ENCODE data around the gene CACNB4. TPM values are rescaled to one million over a fixed set of nuclear protein-coding genes. Genes with fewer than 3 reads are reported as not detected.

Gene CACNB4
- total and polyA plus RNA-seq, 10 of the 15 experiments (the other 5 are each of a cell fraction or from before 2014, with no cell fraction given) = 2.0 to 21.6 (median 9.3) TPM

DNA sequence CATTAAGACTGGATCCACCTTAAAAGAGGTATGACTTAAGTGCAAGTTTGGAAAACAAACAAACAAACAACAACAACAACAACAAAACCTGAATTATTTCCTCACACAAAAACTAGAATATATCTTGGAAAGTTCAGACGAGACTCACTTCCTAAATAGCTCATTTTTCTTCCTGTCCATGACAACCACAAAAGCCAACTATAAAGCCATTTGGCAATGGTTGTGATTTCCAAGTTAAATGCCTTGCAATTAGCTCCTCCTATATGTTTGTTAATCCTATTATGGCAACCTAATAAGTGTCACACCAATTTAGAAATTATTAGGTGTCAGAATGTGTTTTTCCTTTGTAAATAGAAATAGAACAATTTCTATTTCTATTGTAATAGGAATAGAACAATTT is 179.1 kb downstream of the CACNB4 start:
- Histone ChIP-seq H3K79me2 (ENCODE audit: control insufficient read depth, insufficient read depth, low read length) (no peaks in the 10 kb centered on the region), H3K4me2 (ENCODE audit: control insufficient read depth, insufficient read depth) (no peak overlapping the region), H2AFZ (ENCODE audit: control insufficient read depth, low read depth, low read length) (no peak overlapping the region), H3K36me3 (ENCODE audit: control insufficient read depth in 2 of 2, insufficient read depth in 2 of 2, low read length in 1 of 2) (no peaks in the 10 kb centered on the region), H3K4me1 (ENCODE audit: control insufficient read depth, insufficient read depth, low read length) (no peaks in the 10 kb centered on the region), H3K27ac (ENCODE audit: control insufficient read depth, insufficient read depth) (no peak overlapping the region), H3K4me3 (no peak overlapping the region), H3K27me3 (replicated peaks in 1 of 2; ENCODE audit: control insufficient read depth in 2 of 2, insufficient read depth in 2 of 2, low read length in 1 of 2) (no peaks in the 10 kb centered on the region), H4K20me1 (ENCODE audit: control insufficient read depth, insufficient read depth) (no peaks in the 10 kb centered on the region), H3K9ac (ENCODE audit: control insufficient read depth, insufficient read depth, low read length) (no peak overlapping the region), H3K9me3 (replicated peaks; ENCODE audit: control insufficient read depth, insufficient read depth, low read length) (no peaks in the 10 kb centered on the region; the same call in 2 of the 3 replicates)
- POLR2A ChIA-PET = no interaction called here
- WGBS (ENCODE audit: insufficient coverage, insufficient replicate concordance, low lambda C conversion rate, missing lambda C conversion rate) = 0% methylated on average over 1 of the region's 1 CpG
- no peak for ATAC-seq
- in situ Hi-C loops (cut with MboI) (no loop called here), intact Hi-C loops (cut with micrococcal nuclease; ENCODE audit: unreplicated experiment) (no loop called here)
- no peak for DNase-seq (ENCODE audit: low read depth, low spot score)
- no TSS peak for BruUV-seq (replicated peaks)
- CTCF ChIA-PET = no interaction called here
- no peak for FAIRE-seq
- SMC1A ChIA-PET (ENCODE audit: uncharacterized antibody, unreplicated experiment) = no interaction called here
- RAD21 ChIA-PET (ENCODE audit: unreplicated experiment) = no interaction called here
- no peak for TF ChIP-seq SIN3A (IDR thresholded peaks at IDR 0.05; ENCODE audit: low read depth, low read length)
- TF ChIP-seq SMAD1 (IDR thresholded peaks at IDR 0.05; ENCODE audit: low read depth, partially characterized antibody) = no peak
- TF ChIP-seq NR2C2 (IDR thresholded peaks at IDR 0.05; ENCODE audit: borderline replicate concordance, control insufficient read depth, insufficient read length, low read depth) = no peak
- TF ChIP-seq, protein P1, sequence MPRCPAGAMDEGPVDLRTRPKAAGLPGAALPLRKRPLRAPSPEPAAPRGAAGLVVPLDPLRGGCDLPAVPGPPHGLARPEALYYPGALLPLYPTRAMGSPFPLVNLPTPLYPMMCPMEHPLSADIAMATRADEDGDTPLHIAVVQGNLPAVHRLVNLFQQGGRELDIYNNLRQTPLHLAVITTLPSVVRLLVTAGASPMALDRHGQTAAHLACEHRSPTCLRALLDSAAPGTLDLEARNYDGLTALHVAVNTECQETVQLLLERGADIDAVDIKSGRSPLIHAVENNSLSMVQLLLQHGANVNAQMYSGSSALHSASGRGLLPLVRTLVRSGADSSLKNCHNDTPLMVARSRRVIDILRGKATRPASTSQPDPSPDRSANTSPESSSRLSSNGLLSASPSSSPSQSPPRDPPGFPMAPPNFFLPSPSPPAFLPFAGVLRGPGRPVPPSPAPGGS (IDR thresholded peaks at IDR 0.05; ENCODE audit: borderline replicate concordance, insufficient read depth, low read depth, low read length, poor library complexity, severe bottlenecking) = no peak
- TF ChIP-seq NRF1 (conservative IDR thresholded peaks at IDR 0.05; ENCODE audit: low read depth, low read length) = no peak
- TF ChIP-seq, protein P2, sequence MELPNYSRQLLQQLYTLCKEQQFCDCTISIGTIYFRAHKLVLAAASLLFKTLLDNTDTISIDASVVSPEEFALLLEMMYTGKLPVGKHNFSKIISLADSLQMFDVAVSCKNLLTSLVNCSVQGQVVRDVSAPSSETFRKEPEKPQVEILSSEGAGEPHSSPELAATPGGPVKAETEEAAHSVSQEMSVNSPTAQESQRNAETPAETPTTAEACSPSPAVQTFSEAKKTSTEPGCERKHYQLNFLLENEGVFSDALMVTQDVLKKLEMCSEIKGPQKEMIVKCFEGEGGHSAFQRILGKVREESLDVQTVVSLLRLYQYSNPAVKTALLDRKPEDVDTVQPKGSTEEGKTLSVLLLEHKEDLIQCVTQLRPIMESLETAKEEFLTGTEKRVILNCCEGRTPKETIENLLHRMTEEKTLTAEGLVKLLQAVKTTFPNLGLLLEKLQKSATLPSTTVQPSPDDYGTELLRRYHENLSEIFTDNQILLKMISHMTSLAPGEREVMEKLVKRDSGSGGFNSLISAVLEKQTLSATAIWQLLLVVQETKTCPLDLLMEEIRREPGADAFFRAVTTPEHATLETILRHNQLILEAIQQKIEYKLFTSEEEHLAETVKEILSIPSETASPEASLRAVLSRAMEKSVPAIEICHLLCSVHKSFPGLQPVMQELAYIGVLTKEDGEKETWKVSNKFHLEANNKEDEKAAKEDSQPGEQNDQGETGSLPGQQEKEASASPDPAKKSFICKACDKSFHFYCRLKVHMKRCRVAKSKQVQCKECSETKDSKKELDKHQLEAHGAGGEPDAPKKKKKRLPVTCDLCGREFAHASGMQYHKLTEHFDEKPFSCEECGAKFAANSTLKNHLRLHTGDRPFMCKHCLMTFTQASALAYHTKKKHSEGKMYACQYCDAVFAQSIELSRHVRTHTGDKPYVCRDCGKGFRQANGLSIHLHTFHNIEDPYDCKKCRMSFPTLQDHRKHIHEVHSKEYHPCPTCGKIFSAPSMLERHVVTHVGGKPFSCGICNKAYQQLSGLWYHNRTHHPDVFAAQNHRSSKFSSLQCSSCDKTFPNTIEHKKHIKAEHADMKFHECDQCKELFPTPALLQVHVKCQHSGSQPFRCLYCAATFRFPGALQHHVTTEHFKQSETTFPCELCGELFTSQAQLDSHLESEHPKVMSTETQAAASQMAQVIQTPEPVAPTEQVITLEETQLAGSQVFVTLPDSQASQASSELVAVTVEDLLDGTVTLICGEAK (IDR thresholded peaks at IDR 0.05; ENCODE audit: borderline replicate concordance) = no peak
- no peak for TF ChIP-seq ZBED1 (IDR thresholded peaks at IDR 0.05; ENCODE audit: borderline replicate concordance)
- no peak for TF ChIP-seq FOS (IDR thresholded peaks at IDR 0.05; ENCODE audit: borderline replicate concordance, extremely low read depth, insufficient read length)
- TF ChIP-seq BMI1 (IDR thresholded peaks at IDR 0.05; ENCODE audit: borderline replicate concordance) = no peak
- TF ChIP-seq, protein P3, sequence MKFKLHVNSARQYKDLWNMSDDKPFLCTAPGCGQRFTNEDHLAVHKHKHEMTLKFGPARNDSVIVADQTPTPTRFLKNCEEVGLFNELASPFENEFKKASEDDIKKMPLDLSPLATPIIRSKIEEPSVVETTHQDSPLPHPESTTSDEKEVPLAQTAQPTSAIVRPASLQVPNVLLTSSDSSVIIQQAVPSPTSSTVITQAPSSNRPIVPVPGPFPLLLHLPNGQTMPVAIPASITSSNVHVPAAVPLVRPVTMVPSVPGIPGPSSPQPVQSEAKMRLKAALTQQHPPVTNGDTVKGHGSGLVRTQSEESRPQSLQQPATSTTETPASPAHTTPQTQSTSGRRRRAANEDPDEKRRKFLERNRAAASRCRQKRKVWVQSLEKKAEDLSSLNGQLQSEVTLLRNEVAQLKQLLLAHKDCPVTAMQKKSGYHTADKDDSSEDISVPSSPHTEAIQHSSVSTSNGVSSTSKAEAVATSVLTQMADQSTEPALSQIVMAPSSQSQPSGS (IDR thresholded peaks at IDR 0.05; ENCODE audit: low read length) = no peak
- no peak for TF ChIP-seq POLR2AphosphoS2 (IDR thresholded peaks at IDR 0.05; ENCODE audit: low read depth, low read length)
- TF ChIP-seq GATAD2B (conservative IDR thresholded peaks at IDR 0.05; ENCODE audit: low read depth) = no peak
- no peak for TF ChIP-seq POU2F2 (IDR thresholded peaks at IDR 0.05; ENCODE audit: borderline replicate concordance, low read depth, low read length)
